Endothelial cell of umbilical vein (primary cell): ENCODE data around the gene PVR. TPM values are rescaled to one million over a fixed set of nuclear protein-coding genes. Genes with fewer than 3 reads are reported as not detected.

Experiments
- BruUV-seq: library from RNA; stranded (reverse); fragments of 400-500 nt; replicated peaks from 2 replicates; lab custom pipeline; 2021; lab: Mats Ljungman, UMichigan
- CTCF ChIA-PET: fragments of 300-600, 350-600 bp; sonication (Branson Sonifier 250); formaldehyde crosslinking; loops from one replicate; lab custom pipeline; 2021; ENCODE audit warnings: antibody characterized with exemption, inconsistent platforms; lab: Charles Lee
- POLR2A ChIA-PET: fragments of 300-600, 350-600 bp; sonication (Branson Sonifier 250); formaldehyde crosslinking; loops from one replicate; lab custom pipeline; 2021; ENCODE audit warnings: antibody characterized with exemption, inconsistent platforms; lab: Charles Lee
- DNase-seq: peaks from one replicate; pipeline ENCODE4 v3.0.0-alpha.2; 2011; ENCODE audit warnings: low read depth, low spot score
- FAIRE-seq: peaks from 2 replicates; lab custom pipeline; 2011; peaks lifted over from hg19 to GRCh38; lab: Jason Lieb, UNC
- H2AFZ ChIP-seq: 2 replicates; pipeline ENCODE4 v1.6.0; 2012; ENCODE audit warnings: low read depth, low read length, control low read depth, inconsistent platforms
- H3K27ac ChIP-seq: 2 replicates; pipeline ENCODE4 v1.5.1; 2011; ENCODE audit warnings: low read depth, mild to moderate bottlenecking, control low read depth, low read length, moderate library complexity; ENCODE audit not compliant: insufficient read depth
- H3K27me3 ChIP-seq, 2 experiments: 2 replicates each; pipeline versions ENCODE4 v1.6.0 to v1.6.1; 2011; ENCODE audit warnings: low read length in 2 of 2, mixed read lengths in 1 of 2; ENCODE audit not compliant: control insufficient read depth in 2 of 2, insufficient read depth in 2 of 2
- H3K36me3 ChIP-seq, 2 experiments: 2 replicates in 1 of 2; 3 replicates in 1 of 2; pipeline ENCODE4 v1.5.1; 2011; ENCODE audit warnings: low read length in 2 of 2, mild to moderate bottlenecking in 1 of 2, moderate library complexity in 1 of 2; ENCODE audit not compliant: control insufficient read depth in 2 of 2, insufficient read depth in 2 of 2; ENCODE audit errors: extremely low read depth in 1 of 2
- H3K4me1 ChIP-seq: 3 replicates; pipeline ENCODE4 v1.5.1; 2011; ENCODE audit warnings: mild to moderate bottlenecking, low read length; ENCODE audit not compliant: control insufficient read depth, insufficient read depth; ENCODE audit errors: extremely low read depth
- H3K4me2 ChIP-seq: 2 replicates; pipeline ENCODE4 v1.6.1; 2011; ENCODE audit warnings: low read length, control low read depth, mixed read lengths; ENCODE audit not compliant: insufficient read depth
- H3K4me3 ChIP-seq, 3 experiments: fragments of 200-600 bp in 1 of 3; sonication (generic), shearing (Covaris generic) in 1 of 3; replicated peaks in 1 of 3; 2 replicates each; pipeline ENCODE4 v1.5.1; 2011 to 2016; ENCODE audit warnings: control low read depth in 3 of 3, low read length in 3 of 3, mild to moderate bottlenecking in 2 of 3, inconsistent platforms in 1 of 3, low read depth in 1 of 3, moderate library complexity in 1 of 3; ENCODE audit not compliant: insufficient read depth in 1 of 3
- H3K79me2 ChIP-seq: 2 replicates; pipeline ENCODE4 v1.6.0; 2012; ENCODE audit warnings: low read length, inconsistent platforms; ENCODE audit not compliant: control insufficient read depth, insufficient read depth
- H3K9ac ChIP-seq: replicated peaks from 2 replicates; pipeline ENCODE3; 2011; ENCODE audit warnings: low read length, control low read depth; ENCODE audit not compliant: insufficient read depth; ENCODE audit errors: extremely low read depth
- H3K9me1 ChIP-seq: replicated peaks from 3 replicates; pipeline ENCODE4 v1.6.0; 2011; ENCODE audit warnings: mild to moderate bottlenecking, low read length; ENCODE audit not compliant: control insufficient read depth, insufficient read depth; ENCODE audit errors: extremely low read depth
- H3K9me3 ChIP-seq: replicated peaks from 2 replicates; pipeline ENCODE4 v1.5.1; 2012; ENCODE audit warnings: low read length, inconsistent platforms; ENCODE audit not compliant: control insufficient read depth, insufficient read depth
- H4K20me1 ChIP-seq: replicated peaks from 2 replicates; pipeline ENCODE3; 2011; ENCODE audit warnings: mild to moderate bottlenecking, low read length; ENCODE audit not compliant: control insufficient read depth, insufficient read depth; ENCODE audit errors: extremely low read depth
- EZH2 ChIP-seq: IDR thresholded peaks from 2 replicates; pipeline ENCODE4 v1.6.1; 2012; ENCODE audit warnings: borderline replicate concordance, low read depth, mild to moderate bottlenecking, moderate library complexity, low read length, inconsistent platforms; ENCODE audit not compliant: severe bottlenecking
- FOS ChIP-seq: IDR thresholded peaks from 2 replicates; pipeline ENCODE4 v1.6.1; 2011; ENCODE audit warnings: mild to moderate bottlenecking, low read length, moderate library complexity, borderline replicate concordance; ENCODE audit not compliant: insufficient read depth
- GATA2 ChIP-seq: IDR thresholded peaks from 2 replicates; pipeline ENCODE4 v1.7.0; 2011; ENCODE audit warnings: low read depth, mild to moderate bottlenecking, moderate library complexity, mixed read lengths, low read length; ENCODE audit not compliant: insufficient read length, insufficient read depth
- JUN ChIP-seq: IDR thresholded peaks from 2 replicates; pipeline ENCODE4 v1.6.1; 2011; ENCODE audit warnings: borderline replicate concordance, low read depth; ENCODE audit not compliant: insufficient read length, insufficient read depth
- MYC ChIP-seq: IDR thresholded peaks from one replicate; pipeline ENCODE4 v1.6.1; 2011; ENCODE audit warnings: mild to moderate bottlenecking, low read depth, low read length
- POLR2A ChIP-seq: IDR thresholded peaks from 2 replicates; pipeline ENCODE4 v1.6.1; 2012; ENCODE audit warnings: low read depth, mild to moderate bottlenecking, control low read depth, low read length
- POLR2AphosphoS5 ChIP-seq: IDR thresholded peaks from 2 replicates; pipeline ENCODE4 v1.6.1; 2012; ENCODE audit warnings: low read depth, mild to moderate bottlenecking, control low read depth, low read length, moderate library complexity; ENCODE audit not compliant: insufficient read depth
- dilution Hi-C: fragments of 300-500 bp; cut with MboI; formaldehyde crosslinking; loops from one replicate; pipeline ENCODE4 v1.15.0; 2019; ENCODE audit warnings: low sequenced_read_pairs; ENCODE audit not compliant: extremely low pct_ligation_motif_present
- intact Hi-C: fragments of 100-400 bp; cut with micrococcal nuclease; formaldehyde crosslinking; loops from one replicate; pipeline ENCODE4 v1.10.0; 2022
- polyA plus RNA-seq, 4 experiments: library from polyadenylated mRNA; depleted of rRNA in 3 of 4; stranded (reverse) in 3 of 4; unstranded in 1 of 4; fragments of >200 nt; gene quantifications; 2 replicates each; pipeline versions ENCODE4 v1.2.1 to v1.2.3, GENCODE V29; 2011 to 2012; ENCODE audit warnings: missing spikeins in 1 of 4
- total RNA-seq: library from RNA; stranded (reverse); gene quantifications from 2 replicates; pipeline ENCODE4 v1.2.3, GENCODE V29; 2021
- TF ChIP-seq, protein P1 (sequence below): IDR thresholded peaks from 2 replicates; pipeline ENCODE4 v1.6.1; 2011; ENCODE audit not compliant: insufficient read depth, insufficient read length
- TF ChIP-seq, protein P2 (sequence below), 2 donors: IDR thresholded peaks; 1 replicate in 1 of 2; 2 replicates in 1 of 2; pipeline ENCODE4 v1.5.1; 2011; ENCODE audit warnings: low read length in 2 of 2, mild to moderate bottlenecking in 2 of 2, moderate library complexity in 2 of 2, control low read depth in 1 of 2, inconsistent platforms in 1 of 2, low read depth in 1 of 2; ENCODE audit not compliant: insufficient read depth in 1 of 2; ENCODE audit errors: extremely low read depth in 1 of 2

Gene PVR
- total and polyA plus RNA-seq, 2 donors (not counting 3 experiments of a cell fraction or from before 2014, with no cell fraction given) = 133 to 226 TPM

DNA sequence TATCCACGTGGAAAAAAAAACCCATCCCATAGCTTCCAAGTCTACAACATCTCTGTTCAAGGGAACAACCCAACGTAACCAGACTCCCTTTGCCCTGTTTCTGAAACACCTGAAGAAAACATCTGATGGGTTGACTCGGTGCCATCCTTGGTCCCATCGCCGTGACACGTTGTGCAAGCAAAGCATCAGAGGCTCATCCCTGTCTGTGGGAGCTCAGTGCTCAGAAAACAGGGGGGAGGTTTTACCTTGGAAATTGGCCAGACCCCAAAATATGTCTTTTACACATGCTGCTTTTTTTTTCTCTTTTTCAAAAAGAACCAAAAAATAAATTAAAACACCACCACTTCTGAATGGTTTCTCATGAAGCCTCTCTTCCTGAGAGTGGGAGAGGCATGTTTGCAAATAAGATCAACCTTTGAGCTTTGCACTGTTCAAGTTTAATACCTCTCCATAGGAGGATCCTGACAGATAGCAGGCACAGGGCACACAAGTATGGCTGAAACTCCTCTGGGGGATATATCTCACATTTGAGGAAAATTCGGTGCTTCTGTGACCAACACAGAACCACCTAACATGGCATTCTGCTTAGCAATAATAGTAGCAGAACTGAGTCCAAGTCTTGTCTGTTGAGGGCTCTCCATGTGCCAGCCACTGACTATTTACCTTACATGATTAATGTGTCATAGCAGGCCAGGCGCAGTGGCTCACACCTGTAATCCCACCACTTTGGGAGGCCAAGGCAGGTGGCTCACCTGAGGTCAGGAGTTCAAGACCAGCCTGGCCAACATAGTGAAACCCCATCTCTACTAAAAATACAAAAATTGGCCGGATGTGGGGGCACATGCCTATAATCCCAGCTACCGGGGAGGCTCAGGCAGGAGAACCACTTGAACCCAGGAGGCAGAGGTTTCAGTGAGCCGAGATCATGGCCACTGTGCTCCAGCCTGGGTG is 7.0 kb upstream of the PVR start:
- ChIA-PET CTCF (interaction anchor here (1.1 to 3.3 kb wide), 6 partner anchors 13 to 134 kb away, joined by 3 to 19 read pairs (median 4); no protein-coding TSS in a partner anchor), POLR2A (interaction anchor here (0.6 kb wide), 1 partner anchor 11 kb away, joined by 4 read pairs; no protein-coding TSS in a partner anchor)
- H3K4me3 ChIP-seq = no peak overlapping the region
- no peak for DNase-seq
- H3K79me2 ChIP-seq = no peaks in the 10 kb centered on the region
- no peaks in the 10 kb centered on the region for H4K20me1 ChIP-seq
- H3K9me1 ChIP-seq = no peaks in the 10 kb centered on the region
- no peak overlapping the region for H3K4me2 ChIP-seq
- peaks cover 15% of the 10 kb centered on the region for H3K4me1 ChIP-seq
- H2AFZ ChIP-seq = no peak overlapping the region
- H3K27ac ChIP-seq = no peak overlapping the region
- no peak overlapping the region for H3K9ac ChIP-seq
- FAIRE-seq = no peak
- no peaks in the 10 kb centered on the region for H3K9me3 ChIP-seq
- H3K27me3 ChIP-seq = no peaks in the 10 kb centered on the region
- no TSS peak for BruUV-seq
- TF ChIP-seq GATA2 (no peak), MYC (no peak), JUN (no peak), POLR2AphosphoS5 (no peak), EZH2 (no peak), POLR2A (no peak), FOS (no peak)
- TF ChIP-seq, protein P1, sequence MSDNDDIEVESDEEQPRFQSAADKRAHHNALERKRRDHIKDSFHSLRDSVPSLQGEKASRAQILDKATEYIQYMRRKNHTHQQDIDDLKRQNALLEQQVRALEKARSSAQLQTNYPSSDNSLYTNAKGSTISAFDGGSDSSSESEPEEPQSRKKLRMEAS = no peak
- TF ChIP-seq, protein P2, sequence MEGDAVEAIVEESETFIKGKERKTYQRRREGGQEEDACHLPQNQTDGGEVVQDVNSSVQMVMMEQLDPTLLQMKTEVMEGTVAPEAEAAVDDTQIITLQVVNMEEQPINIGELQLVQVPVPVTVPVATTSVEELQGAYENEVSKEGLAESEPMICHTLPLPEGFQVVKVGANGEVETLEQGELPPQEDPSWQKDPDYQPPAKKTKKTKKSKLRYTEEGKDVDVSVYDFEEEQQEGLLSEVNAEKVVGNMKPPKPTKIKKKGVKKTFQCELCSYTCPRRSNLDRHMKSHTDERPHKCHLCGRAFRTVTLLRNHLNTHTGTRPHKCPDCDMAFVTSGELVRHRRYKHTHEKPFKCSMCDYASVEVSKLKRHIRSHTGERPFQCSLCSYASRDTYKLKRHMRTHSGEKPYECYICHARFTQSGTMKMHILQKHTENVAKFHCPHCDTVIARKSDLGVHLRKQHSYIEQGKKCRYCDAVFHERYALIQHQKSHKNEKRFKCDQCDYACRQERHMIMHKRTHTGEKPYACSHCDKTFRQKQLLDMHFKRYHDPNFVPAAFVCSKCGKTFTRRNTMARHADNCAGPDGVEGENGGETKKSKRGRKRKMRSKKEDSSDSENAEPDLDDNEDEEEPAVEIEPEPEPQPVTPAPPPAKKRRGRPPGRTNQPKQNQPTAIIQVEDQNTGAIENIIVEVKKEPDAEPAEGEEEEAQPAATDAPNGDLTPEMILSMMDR (IDR thresholded peaks at IDR 0.05; ENCODE audit: extremely low read depth in 1 of 2, insufficient read depth in 1 of 2, low read depth in 1 of 2, low read length in 2 of 2) = no peak
- dilution Hi-C loops (no loop called here), intact Hi-C loops (no loop called here)
- H3K36me3 ChIP-seq = no peaks in the 10 kb centered on the region
